HG03060 (cell line): ENCODE measurements around the gene ABI3BP.

Experiments
- ATAC-seq: cut with Tn5 transposase; IDR thresholded peaks from one replicate; pipeline ENCODE4 v1.9.1; 2021; ENCODE audit warnings: low read depth, moderate number of reproducible peaks; ENCODE audit not compliant: unreplicated experiment

Gene ABI3BP

GRCh38 chr3:100893108-100893507, 100.1 kb downstream of the ABI3BP start:
- no peak for ATAC-seq

- ATAC-seq = no peak
These were observed 101.4 kb downstream of the ABI3BP start for GRCh38 chr3:100891827-100892226.

- no peak for ATAC-seq
These were observed 102.2 kb downstream of the ABI3BP start for GRCh38 chr3:100891033-100891432.

GRCh38 chr3:100888881-100889280, 104.3 kb downstream of the ABI3BP start:
- ATAC-seq = no peak

GRCh38 chr3:100882571-100882984, 110.6 kb downstream of the ABI3BP start:
- no peak for ATAC-seq

GRCh38 chr3:100880845-100881244, 112.4 kb downstream of the ABI3BP start:
- no peak for ATAC-seq

GRCh38 chr3:100880072-100880471, 113.1 kb downstream of the ABI3BP start:
- no peak for ATAC-seq

GRCh38 chr3:100879195-100879810, 113.9 kb downstream of the ABI3BP start:
- no peak for ATAC-seq

- no peak for ATAC-seq
These were observed 115.9 kb downstream of the ABI3BP start for GRCh38 chr3:100877286-100877685.

GRCh38 chr3:100875239-100875638, 118.0 kb downstream of the ABI3BP start:
- no peak for ATAC-seq

- no peak for ATAC-seq
These were observed 119.6 kb downstream of the ABI3BP start for GRCh38 chr3:100873611-100874010.

- ATAC-seq = no peak
These were observed 121.9 kb downstream of the ABI3BP start for GRCh38 chr3:100871306-100871705.

- ATAC-seq = no peak
These were observed 123.4 kb downstream of the ABI3BP start for GRCh38 chr3:100869787-100870186.

GRCh38 chr3:100868894-100869293, 124.3 kb downstream of the ABI3BP start:
- ATAC-seq = no peak

GRCh38 chr3:100868096-100868495, 125.1 kb downstream of the ABI3BP start:
- no peak for ATAC-seq

GRCh38 chr3:100865442-100865841, 127.8 kb downstream of the ABI3BP start:
- ATAC-seq = no peak

- ATAC-seq = no peak
These were observed 128.6 kb downstream of the ABI3BP start for GRCh38 chr3:100864471-100865250.

- ATAC-seq = no peak
These were observed 135.4 kb downstream of the ABI3BP start for GRCh38 chr3:100857863-100858262.

- no peak for ATAC-seq
These were observed 136.4 kb downstream of the ABI3BP start for GRCh38 chr3:100856821-100857220.

GRCh38 chr3:100852840-100853239, 140.4 kb downstream of the ABI3BP start:
- no peak for ATAC-seq

GRCh38 chr3:100850701-100851100, 142.5 kb downstream of the ABI3BP start:
- no peak for ATAC-seq

- no peak for ATAC-seq
These were observed 143.1 kb downstream of the ABI3BP start for GRCh38 chr3:100850156-100850555.
